GM12878 (cell line): ENCODE measurements around the gene OSCP1. TPM values are rescaled to one million over a fixed set of nuclear protein-coding genes. Genes with fewer than 3 reads are reported as not detected.

ENCODE experiments used
- ATAC-seq: fragments of 200-7000 bp; cut with Tn5 transposase; 3 replicates; pipeline ENCODE4 v1.9.1; 2020; ENCODE audit warnings: mild to moderate bottlenecking, moderate library complexity
- BruUV-seq: library from RNA; stranded (reverse); fragments of 400-500 nt; replicated peaks from 2 replicates; lab custom pipeline; 2021; lab: Mats Ljungman, UMichigan
- CTCF ChIA-PET: fragments of 300-600 bp; sonication (Branson Sonifier 250); formaldehyde crosslinking; extraction: SDS; loops from one replicate; lab custom pipeline; 2021; ENCODE audit warnings: inconsistent platforms; lab: Yijun Ruan, JAX
- POLR2A ChIA-PET: fragments of 350-600 bp; formaldehyde crosslinking; extraction: SDS; loops from one replicate; lab custom pipeline; 2021; ENCODE audit warnings: inconsistent platforms; lab: Charles Lee
- RAD21 ChIA-PET: fragments of 300-600 bp; sonication (Branson Sonifier 250); formaldehyde crosslinking; loops from one replicate; lab custom pipeline; 2023; ENCODE audit warnings: antibody characterized with exemption; ENCODE audit not compliant: unreplicated experiment; lab: Charles Lee
- SMC1A ChIA-PET: fragments of 300-600 bp; sonication (Branson Sonifier 250); formaldehyde crosslinking; loops from one replicate; lab custom pipeline; 2023; ENCODE audit not compliant: unreplicated experiment, uncharacterized antibody; lab: Charles Lee
- DNase-seq: peaks from one replicate; pipeline ENCODE4 v3.0.0-alpha.2; 2011; ENCODE audit warnings: low read depth, low spot score
- FAIRE-seq: peaks from 3 replicates; lab custom pipeline; 2011; peaks lifted over from hg19 to GRCh38; lab: Jason Lieb, UNC
- H2AFZ ChIP-seq: 2 replicates; pipeline ENCODE4 v1.6.0; 2011; ENCODE audit warnings: low read depth, low read length, control low read depth; ENCODE audit not compliant: control insufficient read depth
- H3K27ac ChIP-seq: 2 replicates; pipeline ENCODE4 v1.5.1; 2011; ENCODE audit warnings: control low read depth; ENCODE audit not compliant: control insufficient read depth, insufficient read depth
- H3K27me3 ChIP-seq, 2 experiments: replicated peaks in 1 of 2; 2 replicates each; pipeline versions ENCODE4 v1.6.0 to v1.6.1; 2011; ENCODE audit warnings: low read length in 1 of 2; ENCODE audit not compliant: control insufficient read depth in 2 of 2, insufficient read depth in 2 of 2
- H3K36me3 ChIP-seq, 2 experiments: 2 replicates each; pipeline ENCODE4 v1.5.1; 2011; ENCODE audit warnings: low read length in 1 of 2; ENCODE audit not compliant: control insufficient read depth in 2 of 2, insufficient read depth in 2 of 2
- H3K4me1 ChIP-seq: 2 replicates; pipeline ENCODE4 v1.6.1; 2011; ENCODE audit warnings: mild to moderate bottlenecking, low read length, moderate library complexity, mixed read lengths; ENCODE audit not compliant: control insufficient read depth, insufficient read depth
- H3K4me2 ChIP-seq: 2 replicates; pipeline ENCODE4 v1.6.0; 2011; ENCODE audit warnings: control low read depth; ENCODE audit not compliant: control insufficient read depth, insufficient read depth
- H3K4me3 ChIP-seq: fragments of 200-600 bp; sonication (generic); 2 replicates; pipeline ENCODE4 v1.5.1; 2016
- H3K79me2 ChIP-seq: 2 replicates; pipeline ENCODE4 v1.6.0; 2011; ENCODE audit warnings: low read length; ENCODE audit not compliant: control insufficient read depth, insufficient read depth
- H3K9ac ChIP-seq: 2 replicates; pipeline ENCODE4 v1.8.0; 2011; ENCODE audit warnings: low read length, control low read depth, mixed read lengths; ENCODE audit not compliant: control insufficient read depth, insufficient read depth
- H3K9me3 ChIP-seq: replicated peaks from 3 replicates; pipeline ENCODE4 v1.5.1; 2011; ENCODE audit warnings: mild to moderate bottlenecking, low read length; ENCODE audit not compliant: control insufficient read depth, insufficient read depth
- H4K20me1 ChIP-seq: 2 replicates; pipeline ENCODE4 v1.6.0; 2011; ENCODE audit not compliant: control insufficient read depth, insufficient read depth
- BHLHE40 ChIP-seq, 2 experiments: fragments of 450-650 bp in 1 of 2; IDR thresholded peaks; 2 replicates each; pipeline ENCODE4 v1.6.1; 2011 to 2017; ENCODE audit warnings: low read depth in 2 of 2, borderline replicate concordance in 1 of 2, improper control_type of control experiment in 1 of 2, low read length in 1 of 2, mild to moderate bottlenecking in 1 of 2
- GABPA ChIP-seq: IDR thresholded peaks from 2 replicates; pipeline ENCODE4 v1.6.1; 2014; ENCODE audit warnings: antibody characterized with exemption, low read depth, mild to moderate bottlenecking, inconsistent platforms
- IKZF2 ChIP-seq, 2 experiments: fragments of 450-650 bp; IDR thresholded peaks; 2 replicates each; pipeline ENCODE4 v1.6.1; 2017; ENCODE audit warnings: mild to moderate bottlenecking in 2 of 2, moderate library complexity in 2 of 2
- IRF4 ChIP-seq: IDR thresholded peaks from 2 replicates; pipeline ENCODE4 v1.6.1; 2011; ENCODE audit warnings: low read depth, low read length
- POLR2AphosphoS2 ChIP-seq: IDR thresholded peaks from 2 replicates; pipeline ENCODE4 v1.6.1; 2011; ENCODE audit warnings: low read depth, mild to moderate bottlenecking, low read length, improper control_type of control experiment, moderate library complexity
- SREBF1 ChIP-seq: IDR thresholded peaks from 2 replicates; pipeline ENCODE4 v1.6.1; 2012; ENCODE audit warnings: mild to moderate bottlenecking, low read length
- WGBS: methylation state at CpG from one replicate; pipeline ENCODE4 v1.1.6; 2016; ENCODE audit warnings: low lambda C conversion rate; ENCODE audit not compliant: insufficient replicate concordance, insufficient coverage; ENCODE audit errors: missing lambda C conversion rate; 5-methylcytosine and 5-hydroxymethylcytosine counted together
- in situ Hi-C: fragments of 300-500 bp; cut with MboI; formaldehyde crosslinking; loops from 9 replicates; pipeline ENCODE4 v1.14.3; 2018; ENCODE audit warnings: mixed read lengths
- intact Hi-C: fragments of 100-400 bp; cut with micrococcal nuclease; formaldehyde crosslinking; loops from one replicate; pipeline ENCODE4 v1.14.2; 2022; ENCODE audit not compliant: unreplicated experiment
- polyA plus RNA-seq, 11 experiments: library from polyadenylated mRNA; depleted of rRNA in 4 of 11; unstranded in 6 of 11; stranded (reverse) in 5 of 11; fragments of >200 nt; fragmentation: Nextera tagmentation in 4 of 11; fragmentation: Illumina TruSeq in 1 of 11; extraction: Ambion mirVana in 4 of 11; extraction: Trizol in 1 of 11; gene quantifications; 1 replicate in 1 of 11; 2 replicates in 10 of 11; pipeline versions ENCODE4 v1.2.1 to v1.2.3, GENCODE V29; 2011 to 2016; ENCODE audit warnings: inconsistent platforms in 2 of 11, missing spikeins in 2 of 11, low read depth in 1 of 11
- total RNA-seq, 4 experiments: library from RNA; depleted of rRNA in 3 of 4; stranded (reverse); fragments of >200 nt in 3 of 4; fragmentation: Illumina TruSeq in 1 of 4; extraction: Trizol in 1 of 4; gene quantifications; 2 replicates each; pipeline versions ENCODE4 v1.2.1 to v1.2.3, GENCODE V29; 2013 to 2021
- TF ChIP-seq, protein P1 (sequence below): IDR thresholded peaks from 2 replicates; pipeline ENCODE4 v1.6.1; 2012; ENCODE audit warnings: low read depth, low read length, improper control_type of control experiment
- TF ChIP-seq, protein P2 (sequence below): IDR thresholded peaks from 2 replicates; pipeline ENCODE4 v1.6.1; 2011; ENCODE audit warnings: mild to moderate bottlenecking, low read depth, low read length, moderate library complexity; ENCODE audit not compliant: insufficient replicate concordance
- TF ChIP-seq, protein P3 (sequence below): fragments of 450-650 bp; IDR thresholded peaks from 2 replicates; pipeline ENCODE4 v1.6.1; 2014; ENCODE audit warnings: mild to moderate bottlenecking

The OSCP1 gene
- total and polyA plus RNA-seq, 10 of the 15 experiments (the other 5 are each of a cell fraction or from before 2014, with no cell fraction given): 1.8 to 5.9 (median 3.0) TPM

DNA sequence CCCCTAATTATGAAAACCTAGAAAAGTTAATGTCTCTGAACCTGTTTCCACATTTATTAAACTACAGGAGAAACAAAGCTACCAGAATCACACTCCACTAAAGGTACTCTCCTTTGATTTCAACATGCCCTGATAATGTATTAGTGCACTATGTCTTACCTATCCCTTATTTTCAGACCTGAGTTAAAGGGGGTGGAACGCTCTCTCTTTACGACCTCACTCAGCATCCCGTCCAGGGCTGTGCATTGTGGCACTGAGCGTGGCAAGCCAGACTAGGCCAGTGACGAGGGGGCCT, 53.2 kb downstream of the OSCP1 start:
- WGBS: 0% methylated on average over 5 of the region's 5 CpGs
- H3K36me3 ChIP-seq: peaks cover 0 to 11% of the 10 kb centered on the region in 2 experiments; a peak in 3 of 4 replicates
- H4K20me1 ChIP-seq: no peaks in the 10 kb centered on the region
- FAIRE-seq (no peak), ATAC-seq (peak; percentile 77), DNase-seq (no peak)
- H3K9me3 ChIP-seq: peaks cover 2% of the 10 kb centered on the region; the same call in 2 of the 3 replicates
- peak overlapping the region; percentile 94 for H3K4me3 ChIP-seq
- intact Hi-C loops (no loop called here), in situ Hi-C loops (no loop called here)
- H3K27ac ChIP-seq: peak overlapping the region; percentile 77
- peak overlapping the region; percentile 93 for H3K4me2 ChIP-seq
- no TSS peak for BruUV-seq
- H3K27me3 ChIP-seq: no peaks in the 10 kb centered on the region
- H3K79me2 ChIP-seq: peaks cover 28% of the 10 kb centered on the region
- POLR2A ChIA-PET: interaction anchor here (0.6 to 5.8 kb wide), 12 partner anchors 9 to 248 kb away, joined by 3 to 79 read pairs (median 5); partner anchors contain the start of genes MRPS15, OSCP1, STK40 and THRAP3
- SMC1A ChIA-PET: interaction anchor here (0.9 to 3.8 kb wide), 10 partner anchors 10 to 247 kb away, joined by 3 to 36 read pairs (median 5); partner anchors contain the start of gene TRAPPC3
- peaks cover 18% of the 10 kb centered on the region for H3K4me1 ChIP-seq
- H3K9ac ChIP-seq: peak overlapping the region; percentile 76
- RAD21 ChIA-PET: interaction anchor here (0.7 to 2.0 kb wide), 6 partner anchors 9 to 247 kb away, joined by 3 to 20 read pairs (median 4); no protein-coding TSS in a partner anchor
- H2AFZ ChIP-seq: peak overlapping the region; percentile 94
- TF ChIP-seq SREBF1: no peak
- CTCF ChIA-PET: interaction anchor here (0.6 to 3.4 kb wide), 12 partner anchors 8 to 847 kb away, joined by 3 to 25 read pairs (median 4); partner anchors contain the start of genes MRPS15 and TRAPPC3

DNA sequence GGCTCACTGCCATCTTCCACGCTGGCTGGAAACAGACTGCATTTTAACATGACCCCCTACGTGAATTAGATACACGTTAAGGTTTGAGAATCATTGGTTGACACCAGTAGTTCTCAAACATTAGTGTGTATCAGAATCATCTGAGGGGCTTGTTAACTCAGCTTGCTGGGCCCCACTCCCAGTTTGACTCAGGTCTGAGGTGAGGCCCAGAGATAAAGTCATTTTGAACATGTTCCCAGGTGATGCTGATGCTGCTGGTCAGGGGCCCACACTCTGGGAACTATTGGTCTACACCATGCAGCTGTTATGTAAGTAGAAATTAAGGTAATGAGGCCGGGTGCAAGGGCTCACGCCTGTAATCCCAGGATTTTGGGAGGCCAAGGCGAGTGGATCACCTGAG, 53.9 kb downstream of the OSCP1 start:
- Histone ChIP-seq H3K4me2 (peak overlapping the region; percentile 93), H3K4me3 (peak overlapping the region; percentile 94; the same call in 1 of the 2 replicates), H3K36me3 (peaks cover 0 to 11% of the 10 kb centered on the region in 2 experiments; a peak in 3 of 4 replicates), H3K4me1 (peaks cover 25% of the 10 kb centered on the region), H3K9me3 (peaks cover 2% of the 10 kb centered on the region; the same call in 2 of the 3 replicates), H2AFZ (peak overlapping the region; percentile 34; the same call in 1 of the 2 replicates), H3K27me3 (no peaks in the 10 kb centered on the region), H4K20me1 (no peaks in the 10 kb centered on the region), H3K27ac (peak overlapping the region; percentile 52), H3K79me2 (peaks cover 28% of the 10 kb centered on the region), H3K9ac (peak overlapping the region; percentile 56)
- POLR2A ChIA-PET: interaction anchor here (0.7 to 5.8 kb wide), 8 partner anchors 9 to 234 kb away, joined by 3 to 79 read pairs (median 5); partner anchors contain the start of genes STK40 and THRAP3
- CTCF ChIA-PET: interaction anchor here (1.6 to 3.4 kb wide), 3 partner anchors 9 to 68 kb away, joined by 3 to 25 read pairs (median 15); partner anchors contain the start of gene MRPS15
- SMC1A ChIA-PET: interaction anchor here (0.9 to 3.8 kb wide), 7 partner anchors 9 to 234 kb away, joined by 4 to 36 read pairs (median 6); no protein-coding TSS in a partner anchor
- in situ Hi-C loops: no loop called here
- RAD21 ChIA-PET: interaction anchor here (1.7 to 2.1 kb wide), 3 partner anchors 9 to 208 kb away, joined by 4 to 20 read pairs (median 12); no protein-coding TSS in a partner anchor
- 26% methylated on average over 6 of the region's 6 CpGs for WGBS
- DNase-seq (no peak), ATAC-seq (peak; percentile 27), FAIRE-seq (no peak)
- BruUV-seq: no TSS peak
- intact Hi-C loops: no loop called here
- TF ChIP-seq POLR2AphosphoS2: no peak
- TF ChIP-seq SREBF1: no peak
- no peak for TF ChIP-seq GABPA
- no peak for TF ChIP-seq BHLHE40 (IDR thresholded peaks at IDR 0.05; ENCODE audit: borderline replicate concordance in 1 of 2, low read depth in 2 of 2, low read length in 1 of 2)
- TF ChIP-seq, protein P1, sequence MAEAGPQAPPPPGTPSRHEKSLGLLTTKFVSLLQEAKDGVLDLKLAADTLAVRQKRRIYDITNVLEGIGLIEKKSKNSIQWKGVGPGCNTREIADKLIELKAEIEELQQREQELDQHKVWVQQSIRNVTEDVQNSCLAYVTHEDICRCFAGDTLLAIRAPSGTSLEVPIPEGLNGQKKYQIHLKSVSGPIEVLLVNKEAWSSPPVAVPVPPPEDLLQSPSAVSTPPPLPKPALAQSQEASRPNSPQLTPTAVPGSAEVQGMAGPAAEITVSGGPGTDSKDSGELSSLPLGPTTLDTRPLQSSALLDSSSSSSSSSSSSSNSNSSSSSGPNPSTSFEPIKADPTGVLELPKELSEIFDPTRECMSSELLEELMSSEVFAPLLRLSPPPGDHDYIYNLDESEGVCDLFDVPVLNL: no peak
- TF ChIP-seq, protein P2, sequence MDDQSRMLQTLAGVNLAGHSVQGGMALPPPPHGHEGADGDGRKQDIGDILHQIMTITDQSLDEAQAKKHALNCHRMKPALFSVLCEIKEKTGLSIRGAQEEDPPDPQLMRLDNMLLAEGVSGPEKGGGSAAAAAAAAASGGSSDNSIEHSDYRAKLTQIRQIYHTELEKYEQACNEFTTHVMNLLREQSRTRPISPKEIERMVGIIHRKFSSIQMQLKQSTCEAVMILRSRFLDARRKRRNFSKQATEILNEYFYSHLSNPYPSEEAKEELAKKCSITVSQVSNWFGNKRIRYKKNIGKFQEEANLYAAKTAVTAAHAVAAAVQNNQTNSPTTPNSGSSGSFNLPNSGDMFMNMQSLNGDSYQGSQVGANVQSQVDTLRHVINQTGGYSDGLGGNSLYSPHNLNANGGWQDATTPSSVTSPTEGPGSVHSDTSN: no peak
- no peak for TF ChIP-seq IKZF2 (IDR thresholded peaks at IDR 0.05)
- TF ChIP-seq IRF4: 0 out of 2 replicates have a peak, but pooled peaks have one; percentile 32
- TF ChIP-seq, protein P3, sequence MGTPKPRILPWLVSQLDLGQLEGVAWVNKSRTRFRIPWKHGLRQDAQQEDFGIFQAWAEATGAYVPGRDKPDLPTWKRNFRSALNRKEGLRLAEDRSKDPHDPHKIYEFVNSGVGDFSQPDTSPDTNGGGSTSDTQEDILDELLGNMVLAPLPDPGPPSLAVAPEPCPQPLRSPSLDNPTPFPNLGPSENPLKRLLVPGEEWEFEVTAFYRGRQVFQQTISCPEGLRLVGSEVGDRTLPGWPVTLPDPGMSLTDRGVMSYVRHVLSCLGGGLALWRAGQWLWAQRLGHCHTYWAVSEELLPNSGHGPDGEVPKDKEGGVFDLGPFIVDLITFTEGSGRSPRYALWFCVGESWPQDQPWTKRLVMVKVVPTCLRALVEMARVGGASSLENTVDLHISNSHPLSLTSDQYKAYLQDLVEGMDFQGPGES: no peak
